Transverse colon (tissue), 4 donors: Measurements from ENCODE around the gene METAP1. TPM values are rescaled to one million over a fixed set of nuclear protein-coding genes. Genes with fewer than 3 reads are reported as not detected.

ENCODE experiments used
- DNase-seq: peaks from one replicate; pipeline ENCODE4 v3.0.0-alpha.2; 2019
- H3K27ac ChIP-seq, 4 donors: fragments of 200-600 bp; sonication (generic); 2 replicates each; pipeline ENCODE4 v1.5.1; 2016 to 2018; ENCODE audit warnings: inconsistent platforms in 4 of 4
- H3K27me3 ChIP-seq: fragments of 200-600 bp; sonication (generic); 2 replicates; pipeline ENCODE4 v1.5.1; 2017; ENCODE audit warnings: inconsistent platforms
- H3K36me3 ChIP-seq, 4 donors: fragments of 200-600 bp; sonication (generic); 2 replicates each; pipeline ENCODE4 v1.5.1; 2017 to 2019; ENCODE audit warnings: inconsistent platforms in 4 of 4
- H3K4me1 ChIP-seq, 4 donors: fragments of 200-600 bp; sonication (generic); 2 replicates each; pipeline ENCODE4 v1.5.1; 2017 to 2020; ENCODE audit warnings: inconsistent platforms in 4 of 4
- H3K4me3 ChIP-seq, 4 donors: fragments of 200-600 bp; sonication (generic); 1 replicate in 1 of 4; 2 replicates in 3 of 4; pipeline versions ENCODE4 v1.5.1 to v1.6.1; 2017 to 2019; ENCODE audit warnings: inconsistent platforms in 4 of 4
- H3K9me3 ChIP-seq, 2 donors: fragments of 200-600 bp; sonication (generic); 2 replicates each; pipeline ENCODE4 v1.5.1; 2017 to 2019; ENCODE audit warnings: inconsistent platforms in 2 of 2
- CTCF ChIP-seq, 5 experiments: fragments of 200-600 bp in 3 of 5; fragments of 450-650 bp in 2 of 5; sonication (generic) in 3 of 5; IDR thresholded peaks; 1 replicate in 2 of 5; 2 replicates in 3 of 5; pipeline ENCODE4 v1.5.1; 2016 to 2017; ENCODE audit warnings: antibody characterized with exemption in 5 of 5, inconsistent platforms in 3 of 5, mild to moderate bottlenecking in 2 of 5, moderate library complexity in 1 of 5
- EP300 ChIP-seq: sonication (generic); formaldehyde crosslinking; IDR thresholded peaks from one replicate; pipeline ENCODE4 v1.6.1; 2017; ENCODE audit warnings: antibody characterized with exemption, low read depth
- POLR2A ChIP-seq: fragments of 450-650 bp; IDR thresholded peaks from one replicate; pipeline ENCODE4 v1.6.1; 2016; ENCODE audit warnings: antibody characterized with exemption, mild to moderate bottlenecking, moderate library complexity
- POLR2AphosphoS5 ChIP-seq, 3 donors: sonication (generic); formaldehyde crosslinking; IDR thresholded peaks; one replicate each; pipeline ENCODE4 v1.6.1; 2016; ENCODE audit warnings: antibody characterized with exemption in 3 of 3
- WGBS, 2 donors: methylation state at CpG; one replicate each; pipeline ENCODE4 v1.1.5; 2018; ENCODE audit warnings: low coverage in 1 of 2; 5-methylcytosine and 5-hydroxymethylcytosine counted together
- in situ Hi-C, 4 donors: fragments of 200-750 bp; cut with MboI; loops; one replicate each; pipeline versions ENCODE4 v1.15.0 to v1.15.1; 2017; ENCODE audit warnings: low sequenced_read_pairs in 3 of 4, low pct_ligation_motif_present in 1 of 4, low pct_unique_long_range_greater_than_20kb in 1 of 4
- intact Hi-C: fragments of 100-400 bp; cut with DNase I; formaldehyde crosslinking; loops from one replicate; pipeline ENCODE4 v1.15.1; 2023; ENCODE audit warnings: low total_unique reads
- total RNA-seq, 4 donors: library from RNA; depleted of rRNA; stranded (reverse); fragments of >200 nt; gene quantifications; one replicate each; pipeline ENCODE4 v1.1.0, GENCODE V29; 2016

Gene METAP1
- total RNA-seq, 4 donors from 2014 or later: 34.8 to 66.1 (median 55.9) TPM

- TF ChIP-seq EP300 (no peak), POLR2A (no peak), CTCF (IDR thresholded peaks at IDR 0.05) (no peak), POLR2AphosphoS5 (IDR thresholded peaks at IDR 0.05) (no peak)
- WGBS, 2 donors: 77 to 90% methylated on average over 3 of the region's 3 CpGs
- in situ Hi-C loops (loop anchor here in 3 of 4 donors (10.0 to 25.0 kb wide), 3 partner anchors 50 to 592 kb away; partner anchors contain the start of gene METAP1 (in 2 of the 3)), intact Hi-C loops (no loop called here)
- H3K27me3 ChIP-seq: no peaks in the 10 kb centered on the region
- no peak for DNase-seq
- no peak overlapping the region for H3K27ac ChIP-seq
- H3K4me1 ChIP-seq: peaks cover 0 to 9% (median 3%) of the 10 kb centered on the region in 4 donors
- no peaks in the 10 kb centered on the region for H3K9me3 ChIP-seq
- peaks cover 0 to 13% (median 4%) of the 10 kb centered on the region in 4 donors for H3K36me3 ChIP-seq
- H3K4me3 ChIP-seq: no peak overlapping the region
Measured at GRCh38 chr4:99054428-99054994, 59.0 kb downstream of the METAP1 start.

GRCh38 chr4:99058228-99058627 is 62.7 kb downstream of the METAP1 start:
- DNase-seq: no peak
- Histone ChIP-seq H3K36me3 (peaks cover 0 to 12% (median 6%) of the 10 kb centered on the region in 4 donors), H3K27me3 (no peaks in the 10 kb centered on the region), H3K4me1 (peaks cover 0 to 9% (median 3%) of the 10 kb centered on the region in 4 donors), H3K9me3 (no peaks in the 10 kb centered on the region), H3K4me3 (no peak overlapping the region), H3K27ac (no peak overlapping the region)
- WGBS, 2 donors: 87% methylated on average over 2 of the region's 2 CpGs; no CpG with 5 or more reads in 1 of the 2 donors
- in situ Hi-C loops: loop anchor here in 3 of 4 donors (10.0 to 25.0 kb wide), 3 partner anchors 53 to 596 kb away; partner anchors contain the start of gene METAP1 (in 2 of the 3)
- intact Hi-C loops: loop anchor here (5.0 kb wide), 1 partner anchor 56 kb away; no protein-coding TSS in a partner anchor
- TF ChIP-seq POLR2A (no peak), POLR2AphosphoS5 (IDR thresholded peaks at IDR 0.05) (no peak), CTCF (IDR thresholded peaks at IDR 0.05) (no peak), EP300 (no peak)

DNA sequence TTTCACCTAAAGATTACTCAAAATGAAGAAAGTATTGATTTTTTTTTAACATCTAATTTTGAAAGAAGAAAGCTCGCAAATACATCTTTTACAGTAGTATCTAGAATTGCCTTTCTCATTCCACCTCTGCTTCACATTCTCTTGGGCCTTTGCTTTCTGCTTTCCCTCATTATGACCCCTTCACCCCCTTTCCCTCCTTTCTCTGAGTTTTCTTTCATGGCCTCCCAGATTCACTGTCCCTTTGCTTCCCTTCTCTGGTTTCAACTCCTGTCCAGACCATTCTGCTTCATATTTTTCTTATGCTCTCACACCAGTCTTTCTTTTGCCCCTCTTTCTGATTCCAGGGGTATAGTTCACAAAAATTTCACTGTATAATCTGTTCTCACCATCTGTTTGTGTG is 64.0 kb downstream of the METAP1 start:
- peaks cover 0 to 9% (median 3%) of the 10 kb centered on the region in 4 donors for H3K4me1 ChIP-seq
- WGBS, 2 donors: 97 to 100% methylated on average over 1 of the region's 1 CpG
- no peaks in the 10 kb centered on the region for H3K9me3 ChIP-seq
- H3K36me3 ChIP-seq: peaks cover 0 to 12% (median 5%) of the 10 kb centered on the region in 4 donors
- no peak overlapping the region for H3K4me3 ChIP-seq
- intact Hi-C loops (loop anchor here (5.0 kb wide), 1 partner anchor 57 kb away; no protein-coding TSS in a partner anchor), in situ Hi-C loops (loop anchor here in 3 of 4 donors (10.0 to 25.0 kb wide), 3 partner anchors 55 to 597 kb away; partner anchors contain the start of gene METAP1 (in 2 of the 3))
- H3K27ac ChIP-seq: peak overlapping the region in 3 of 4 donors; percentile 4 to 64 (median 47)
- H3K27me3 ChIP-seq: no peaks in the 10 kb centered on the region
- DNase-seq: no peak
- TF ChIP-seq CTCF (IDR thresholded peaks at IDR 0.05) (no peak), POLR2AphosphoS5 (IDR thresholded peaks at IDR 0.05) (no peak), EP300 (no peak), POLR2A (no peak)

GRCh38 chr4:99061048-99061700 is 65.7 kb downstream of the METAP1 start:
- DNase-seq: no peak
- in situ Hi-C loops: loop anchor here in 2 of 4 donors (25.0 kb wide), 1 partner anchor 599 kb away; no protein-coding TSS in a partner anchor

More at GRCh38 chr4:99061048-99061700, 65.7 kb downstream of the METAP1 start:
- TF ChIP-seq POLR2A: no peak
- no peak for TF ChIP-seq POLR2AphosphoS5 (IDR thresholded peaks at IDR 0.05)
- TF ChIP-seq CTCF (IDR thresholded peaks at IDR 0.05): no peak
- TF ChIP-seq EP300: no peak
- Histone ChIP-seq H3K27me3 (no peaks in the 10 kb centered on the region), H3K9me3 (no peaks in the 10 kb centered on the region), H3K27ac (peak overlapping the region; percentile 11 to 70 (median 55)), H3K36me3 (peaks cover 0 to 12% (median 6%) of the 10 kb centered on the region in 4 donors), H3K4me1 (peaks cover 0 to 1% (median 0%) of the 10 kb centered on the region in 4 donors), H3K4me3 (no peak overlapping the region)
- intact Hi-C loops: no loop called here
- 90 to 91% methylated on average over 8 of the region's 8 CpGs for WGBS, 2 donors
